Lung (tissue), 12 donors: ENCODE measurements around the gene MAST1. TPM values are rescaled to one million over a fixed set of nuclear protein-coding genes. Genes with fewer than 3 reads are reported as not detected.

ENCODE experiments used
- ATAC-seq: fragments of 200-7000 bp; cut with Tn5 transposase; one replicate; pipeline ENCODE4 v1.9.1; 2020; ENCODE audit warnings: moderate number of reproducible peaks; ENCODE audit not compliant: insufficient read depth, low FRiP score
- DNase-seq, 3 donors: peaks; one replicate each; pipeline ENCODE4 v3.0.0-alpha.2; 2013 to 2017
- H3K27ac ChIP-seq, 2 donors: one replicate each; pipeline ENCODE4 v1.5.1; 2013; ENCODE audit warnings: mild to moderate bottlenecking in 2 of 2, moderate library complexity in 2 of 2, control low read depth in 1 of 2, inconsistent platforms in 1 of 2, low read depth in 1 of 2, low read length in 1 of 2
- H3K27me3 ChIP-seq, 3 donors: one replicate each; pipeline ENCODE4 v1.5.1; 2013; ENCODE audit warnings: low read length in 2 of 3; ENCODE audit not compliant: control insufficient read depth in 3 of 3, insufficient read depth in 3 of 3
- H3K36me3 ChIP-seq, 4 donors: one replicate each; pipeline ENCODE4 v1.5.1; 2013; ENCODE audit warnings: low read length in 4 of 4, mild to moderate bottlenecking in 1 of 4, moderate library complexity in 1 of 4; ENCODE audit not compliant: control insufficient read depth in 4 of 4, insufficient read depth in 4 of 4
- H3K4me1 ChIP-seq, 5 donors: one replicate each; pipeline ENCODE4 v1.5.1; 2013; ENCODE audit warnings: low read length in 5 of 5, mild to moderate bottlenecking in 2 of 5, moderate library complexity in 1 of 5; ENCODE audit not compliant: control insufficient read depth in 5 of 5, insufficient read depth in 5 of 5
- H3K4me3 ChIP-seq: one replicate; pipeline ENCODE4 v1.5.1; 2013; ENCODE audit warnings: mild to moderate bottlenecking, control low read depth, moderate library complexity
- H3K9ac ChIP-seq, 2 donors: one replicate each; pipeline ENCODE4 v1.5.1; 2013; ENCODE audit warnings: low read length in 2 of 2, control low read depth in 1 of 2; ENCODE audit not compliant: insufficient read depth in 1 of 2
- H3K9me3 ChIP-seq, 4 donors: one replicate each; pipeline ENCODE4 v1.5.1; 2013; ENCODE audit warnings: low read length in 3 of 4, mild to moderate bottlenecking in 1 of 4, moderate library complexity in 1 of 4; ENCODE audit not compliant: control insufficient read depth in 4 of 4, insufficient read depth in 3 of 4
- CTCF ChIP-seq: IDR thresholded peaks from 2 replicates; pipeline ENCODE4 v1.5.1; 2012; ENCODE audit warnings: mild to moderate bottlenecking; ENCODE audit errors: control extremely low read depth, extremely low read depth
- WGBS, 2 donors: extraction: QIAGEN DNeasy Blood & Tissue Kit; methylation state at CpG; one replicate each; pipeline ENCODE4 v1.1.7; 2013; 5-methylcytosine and 5-hydroxymethylcytosine counted together
- polyA plus RNA-seq, 2 donors: library from polyadenylated mRNA; stranded (reverse); fragments of 200-250 nt; gene quantifications; one replicate each; pipeline ENCODE4 v1.2.1, GENCODE V29; 2013
- total RNA-seq, 2 donors: library from RNA; depleted of rRNA in 1 of 2; stranded (reverse); fragments of >200 nt in 1 of 2; gene quantifications; one replicate each; pipeline ENCODE4 v1.2.1, GENCODE V29; 2014 to 2021
- donor health status: control.
- donor health status: control.
- donor health status: Bipolar disorder and iron deficiency.
- donor health status: healthy.
- donor health status: DM: yes; HTN: yes; CAD: no.

The MAST1 gene
- total and polyA plus RNA-seq, 4 donors: 0.08 to 0.88 (median 0.41) TPM

DNA sequence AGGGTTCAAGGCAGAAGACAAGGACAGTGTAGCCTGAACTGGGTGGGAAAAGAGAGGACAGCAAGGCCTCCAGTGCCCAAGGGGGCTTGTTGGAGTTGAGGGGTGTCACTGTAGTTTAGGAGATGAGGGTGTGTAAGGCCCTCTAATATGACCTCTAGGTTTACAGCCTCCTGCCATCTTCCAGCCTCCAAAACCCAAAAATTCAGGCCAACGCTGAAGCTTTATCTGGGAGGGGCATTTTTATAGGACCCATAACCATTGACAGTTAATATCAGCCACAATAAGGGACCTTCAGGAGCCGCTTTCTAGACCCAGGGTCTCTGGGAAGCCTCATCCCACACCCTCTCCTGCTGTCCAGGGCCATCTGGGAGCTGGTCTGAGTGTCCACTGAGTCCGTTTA, 45.9 kb downstream of the MAST1 start:
- Histone ChIP-seq H3K9me3 (peaks cover 0 to 9% (median 3%) of the 10 kb centered on the region in 4 donors), H3K9ac (no peak overlapping the region), H3K36me3 (no peaks in the 10 kb centered on the region), H3K4me1 (peaks cover 0 to 17% (median 0%) of the 10 kb centered on the region in 5 donors), H3K4me3 (no peak overlapping the region), H3K27me3 (peaks cover 0 to 23% (median 14%) of the 10 kb centered on the region in 3 donors), H3K27ac (no peak overlapping the region)
- TF ChIP-seq CTCF: no peak
- ATAC-seq: no peak
- no peak for DNase-seq
- 89 to 93% methylated on average over 3 of the region's 3 CpGs for WGBS, 2 donors

- Histone ChIP-seq H3K36me3 (no peaks in the 10 kb centered on the region), H3K9me3 (peaks cover 0 to 9% (median 3%) of the 10 kb centered on the region in 4 donors), H3K9ac (no peak overlapping the region), H3K27me3 (peaks cover 0 to 23% (median 14%) of the 10 kb centered on the region in 3 donors), H3K27ac (peak overlapping the region in 1 of 2 donors; percentile 20), H3K4me1 (peaks cover 0 to 17% (median 0%) of the 10 kb centered on the region in 5 donors), H3K4me3 (no peak overlapping the region)
- no peak for TF ChIP-seq CTCF
- no peak for DNase-seq
- WGBS, 2 donors: 66 to 75% methylated on average over 12 of the region's 12 CpGs
- no peak for ATAC-seq
Observed at GRCh38 chr19:12884627-12884925, 46.3 kb downstream of the MAST1 start.

DNA sequence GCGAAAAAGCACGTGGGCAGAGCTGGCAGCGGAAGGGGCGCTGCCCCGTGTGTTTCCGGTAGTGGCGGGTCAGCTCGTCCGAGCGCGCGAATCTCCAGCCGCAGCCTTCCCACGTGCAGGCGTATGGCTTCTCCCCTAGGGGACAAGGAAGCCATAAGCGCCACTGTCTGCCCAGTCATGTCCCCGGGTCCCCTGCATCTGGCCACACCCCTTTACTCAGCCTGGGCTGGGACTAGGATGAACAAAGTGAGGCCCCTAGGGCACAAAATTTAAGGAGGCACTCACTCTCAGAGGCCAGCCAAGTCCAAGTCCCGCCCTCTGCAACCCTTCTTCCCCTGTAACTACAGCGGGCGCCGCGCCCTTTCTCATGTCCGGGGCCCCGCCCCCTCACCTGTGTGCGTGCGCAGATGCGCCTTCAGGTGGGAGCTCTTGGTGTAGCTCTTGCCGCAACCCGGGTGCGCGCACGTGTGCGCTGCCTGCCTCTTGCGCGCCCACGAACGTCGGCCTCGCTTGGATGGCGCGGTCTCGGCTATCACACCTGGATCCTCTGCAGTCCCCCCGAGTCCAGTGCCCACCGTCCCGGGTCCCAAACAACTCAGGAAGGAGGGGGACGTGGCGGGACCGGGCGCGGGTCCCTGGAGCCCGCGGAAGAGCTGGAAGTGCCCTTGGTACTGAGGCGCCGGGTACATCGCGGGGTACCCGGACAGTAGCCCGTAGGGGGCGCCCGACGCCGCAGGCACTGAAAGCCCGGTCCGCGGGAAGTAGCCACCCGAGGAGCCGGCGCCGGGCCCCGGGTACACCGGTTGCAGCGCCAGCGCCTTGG, 46.8 kb downstream of the MAST1 start:
- DNase-seq (peak; percentile 49 to 78 (median 67)), ATAC-seq (peak; percentile 40)
- Histone ChIP-seq H3K36me3 (no peaks in the 10 kb centered on the region), H3K9me3 (peaks cover 0 to 9% (median 3%) of the 10 kb centered on the region in 4 donors), H3K4me1 (peaks cover 0 to 17% (median 0%) of the 10 kb centered on the region in 5 donors), H3K27me3 (peaks cover 0 to 23% (median 14%) of the 10 kb centered on the region in 3 donors), H3K4me3 (peak overlapping the region; percentile 12), H3K27ac (peak overlapping the region in 1 of 2 donors; percentile 20), H3K9ac (no peak overlapping the region)
- peak; percentile 33 for TF ChIP-seq CTCF
- WGBS, 2 donors: 1 to 3% methylated on average over 72 to 73 of the region's 73 CpGs
